Body of pancreas (tissue), 4 donors: ENCODE results near the gene TBRG4.

ENCODE experiments used
- POLR2A ChIP-seq, 3 donors: fragments of 450-650 bp; IDR thresholded peaks; one replicate each; pipeline ENCODE4 v1.6.1; 2016; ENCODE audit warnings: antibody characterized with exemption in 3 of 3, mild to moderate bottlenecking in 2 of 3
- TF ChIP-seq, protein P1 (sequence below), 7 experiments: fragments of 450-650 bp in 4 of 7; fragments of 200-600 bp in 3 of 7; sonication (generic) in 3 of 7; IDR thresholded peaks; one replicate each; pipeline ENCODE4 v1.5.1; 2016 to 2019; ENCODE audit warnings: antibody characterized with exemption in 7 of 7

DNA sequence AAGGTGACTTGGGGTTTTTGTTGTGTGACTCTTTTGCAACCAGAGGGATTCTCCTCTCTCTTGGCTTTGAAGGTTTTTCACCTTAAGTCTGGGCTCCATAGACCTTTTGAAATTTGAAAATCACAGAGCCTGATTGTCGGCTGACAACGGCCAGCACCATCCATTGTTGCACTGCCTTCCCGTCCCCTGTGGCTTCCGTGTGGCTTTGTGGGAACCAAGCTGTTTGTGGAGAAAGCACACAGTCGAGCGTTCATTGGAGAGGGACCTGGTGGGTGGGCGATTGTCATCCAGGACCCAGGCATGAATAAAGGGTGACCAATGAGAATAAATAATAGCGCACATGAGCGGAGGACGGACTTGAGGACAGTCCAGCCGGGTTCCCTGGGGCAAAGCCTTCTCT lies 38.7 kb upstream of the TBRG4 start:
- TF ChIP-seq, protein P1, sequence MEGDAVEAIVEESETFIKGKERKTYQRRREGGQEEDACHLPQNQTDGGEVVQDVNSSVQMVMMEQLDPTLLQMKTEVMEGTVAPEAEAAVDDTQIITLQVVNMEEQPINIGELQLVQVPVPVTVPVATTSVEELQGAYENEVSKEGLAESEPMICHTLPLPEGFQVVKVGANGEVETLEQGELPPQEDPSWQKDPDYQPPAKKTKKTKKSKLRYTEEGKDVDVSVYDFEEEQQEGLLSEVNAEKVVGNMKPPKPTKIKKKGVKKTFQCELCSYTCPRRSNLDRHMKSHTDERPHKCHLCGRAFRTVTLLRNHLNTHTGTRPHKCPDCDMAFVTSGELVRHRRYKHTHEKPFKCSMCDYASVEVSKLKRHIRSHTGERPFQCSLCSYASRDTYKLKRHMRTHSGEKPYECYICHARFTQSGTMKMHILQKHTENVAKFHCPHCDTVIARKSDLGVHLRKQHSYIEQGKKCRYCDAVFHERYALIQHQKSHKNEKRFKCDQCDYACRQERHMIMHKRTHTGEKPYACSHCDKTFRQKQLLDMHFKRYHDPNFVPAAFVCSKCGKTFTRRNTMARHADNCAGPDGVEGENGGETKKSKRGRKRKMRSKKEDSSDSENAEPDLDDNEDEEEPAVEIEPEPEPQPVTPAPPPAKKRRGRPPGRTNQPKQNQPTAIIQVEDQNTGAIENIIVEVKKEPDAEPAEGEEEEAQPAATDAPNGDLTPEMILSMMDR (IDR thresholded peaks at IDR 0.05) = no peak
- TF ChIP-seq POLR2A (IDR thresholded peaks at IDR 0.05) = no peak
